Measurements from ENCODE around the gene SDHAF4. TPM values are rescaled to one million over a fixed set of nuclear protein-coding genes. Genes with fewer than 3 reads are reported as not detected.
"Not testable (repeated sequence)": the region's sequence is repeated elsewhere in the genome, so short reads cannot be mapped to it uniquely, and the experiment has no call there.

The SDHAF4 gene
- total RNA-seq, 4 donors from 2014 or later, result 1.3 to 16.2 (median 10.9) TPM

- no peak overlapping the region for H3K27ac ChIP-seq
- intact Hi-C loops (cut with DNase I; ENCODE audit: low total_unique reads), result no loop called here
- DNase-seq, result no peak
- no peaks in the 10 kb centered on the region for H3K4me1 ChIP-seq
- no peaks in the 10 kb centered on the region for H3K27me3 ChIP-seq
- no peaks in the 10 kb centered on the region for H3K9me3 ChIP-seq
- H3K4me3 ChIP-seq, result no peak overlapping the region
- no peaks in the 10 kb centered on the region for H3K36me3 ChIP-seq
- TF ChIP-seq CTCF (IDR thresholded peaks at IDR 0.05) (no peak), POLR2A (IDR thresholded peaks at IDR 0.05) (no peak)
These were observed 18.8 kb upstream of the SDHAF4 start for GRCh38 chr6:70547905-70548304.

GRCh38 chr6:70549327-70549726 is 17.4 kb upstream of the SDHAF4 start:
- no peak overlapping the region for H3K27ac ChIP-seq
- intact Hi-C loops (cut with DNase I; ENCODE audit: low total_unique reads), result no loop called here
- no peaks in the 10 kb centered on the region for H3K36me3 ChIP-seq
- H3K4me1 ChIP-seq, result no peaks in the 10 kb centered on the region
- DNase-seq, result no peak
- no peaks in the 10 kb centered on the region for H3K27me3 ChIP-seq
- TF ChIP-seq CTCF (IDR thresholded peaks at IDR 0.05) (no peak), POLR2A (IDR thresholded peaks at IDR 0.05) (no peak)
- no peak overlapping the region for H3K4me3 ChIP-seq
- H3K9me3 ChIP-seq, result no peaks in the 10 kb centered on the region

- intact Hi-C loops (cut with DNase I; ENCODE audit: low total_unique reads), result no loop called here
- no peaks in the 10 kb centered on the region for H3K27me3 ChIP-seq
- TF ChIP-seq POLR2A (IDR thresholded peaks at IDR 0.05), result no peak
- no peak for TF ChIP-seq CTCF (IDR thresholded peaks at IDR 0.05)
- no peaks in the 10 kb centered on the region for H3K36me3 ChIP-seq
- DNase-seq, result no peak
- H3K4me3 ChIP-seq, result no peak overlapping the region
- H3K27ac ChIP-seq, result no peak overlapping the region
- H3K9me3 ChIP-seq, result no peaks in the 10 kb centered on the region
- no peaks in the 10 kb centered on the region for H3K4me1 ChIP-seq
These were observed 15.2 kb upstream of the SDHAF4 start for GRCh38 chr6:70551566-70551965.

GRCh38 chr6:70552286-70552940 is 14.3 kb upstream of the SDHAF4 start:
- H3K9me3 ChIP-seq; H3K27ac ChIP-seq; H3K4me1 ChIP-seq; intact Hi-C loops (cut with DNase I; ENCODE audit: low total_unique reads); H3K36me3 ChIP-seq; H3K4me3 ChIP-seq; H3K27me3 ChIP-seq; DNase-seq: not testable (repeated sequence)

- no peaks in the 10 kb centered on the region for H3K9me3 ChIP-seq
- no peak overlapping the region for H3K4me3 ChIP-seq
- no peaks in the 10 kb centered on the region for H3K36me3 ChIP-seq
- TF ChIP-seq CTCF (IDR thresholded peaks at IDR 0.05) (no peak), POLR2A (IDR thresholded peaks at IDR 0.05) (no peak)
- H3K4me1 ChIP-seq, result no peaks in the 10 kb centered on the region
- no peak overlapping the region for H3K27ac ChIP-seq
- no peaks in the 10 kb centered on the region for H3K27me3 ChIP-seq
- DNase-seq, result no peak
- intact Hi-C loops (cut with DNase I; ENCODE audit: low total_unique reads), result no loop called here
These were observed 13.8 kb upstream of the SDHAF4 start for GRCh38 chr6:70552974-70553373.

GRCh38 chr6:70557998-70558397 is 8.7 kb upstream of the SDHAF4 start:
- no peak for DNase-seq
- TF ChIP-seq POLR2A (IDR thresholded peaks at IDR 0.05) (no peak), CTCF (IDR thresholded peaks at IDR 0.05) (no peak)
- H3K36me3 ChIP-seq, result no peaks in the 10 kb centered on the region
- H3K27me3 ChIP-seq, result no peaks in the 10 kb centered on the region
- no peak overlapping the region for H3K27ac ChIP-seq
- H3K9me3 ChIP-seq, result no peaks in the 10 kb centered on the region
- no peak overlapping the region for H3K4me3 ChIP-seq
- H3K4me1 ChIP-seq, result no peaks in the 10 kb centered on the region
- intact Hi-C loops (cut with DNase I; ENCODE audit: low total_unique reads), result no loop called here

GRCh38 chr6:70562401-70562800 is 4.3 kb upstream of the SDHAF4 start:
- H3K4me3 ChIP-seq; H3K27ac ChIP-seq; intact Hi-C loops (cut with DNase I; ENCODE audit: low total_unique reads): not testable (repeated sequence)

More at GRCh38 chr6:70562401-70562800, 4.3 kb upstream of the SDHAF4 start:
- H3K4me1 ChIP-seq, H3K27me3 ChIP-seq, DNase-seq, H3K36me3 ChIP-seq, H3K9me3 ChIP-seq: not testable (repeated sequence)

All from uterus (tissue), 4 donors.